ENCODE measurements around the gene MS4A18.

DNA sequence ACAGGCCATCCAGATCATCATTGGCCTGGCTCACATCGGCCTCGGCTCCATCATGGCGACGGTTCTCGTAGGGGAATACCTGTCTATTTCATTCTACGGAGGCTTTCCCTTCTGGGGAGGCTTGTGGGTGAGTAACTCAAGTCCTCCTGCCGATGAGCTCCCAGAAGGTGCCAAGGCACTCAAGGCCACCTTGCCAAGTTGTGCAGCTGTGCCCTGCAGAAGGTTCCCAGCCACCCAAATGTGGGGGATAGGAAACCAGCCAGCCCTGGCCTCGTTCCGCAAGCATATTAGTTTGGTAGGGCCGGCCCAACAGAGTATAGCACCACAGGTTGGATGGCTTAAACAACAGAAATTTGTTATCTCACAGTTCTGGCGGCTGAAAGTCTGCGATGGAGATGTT, 21.1 kb upstream of the MS4A18 start:
- TF ChIP-seq, protein P1, sequence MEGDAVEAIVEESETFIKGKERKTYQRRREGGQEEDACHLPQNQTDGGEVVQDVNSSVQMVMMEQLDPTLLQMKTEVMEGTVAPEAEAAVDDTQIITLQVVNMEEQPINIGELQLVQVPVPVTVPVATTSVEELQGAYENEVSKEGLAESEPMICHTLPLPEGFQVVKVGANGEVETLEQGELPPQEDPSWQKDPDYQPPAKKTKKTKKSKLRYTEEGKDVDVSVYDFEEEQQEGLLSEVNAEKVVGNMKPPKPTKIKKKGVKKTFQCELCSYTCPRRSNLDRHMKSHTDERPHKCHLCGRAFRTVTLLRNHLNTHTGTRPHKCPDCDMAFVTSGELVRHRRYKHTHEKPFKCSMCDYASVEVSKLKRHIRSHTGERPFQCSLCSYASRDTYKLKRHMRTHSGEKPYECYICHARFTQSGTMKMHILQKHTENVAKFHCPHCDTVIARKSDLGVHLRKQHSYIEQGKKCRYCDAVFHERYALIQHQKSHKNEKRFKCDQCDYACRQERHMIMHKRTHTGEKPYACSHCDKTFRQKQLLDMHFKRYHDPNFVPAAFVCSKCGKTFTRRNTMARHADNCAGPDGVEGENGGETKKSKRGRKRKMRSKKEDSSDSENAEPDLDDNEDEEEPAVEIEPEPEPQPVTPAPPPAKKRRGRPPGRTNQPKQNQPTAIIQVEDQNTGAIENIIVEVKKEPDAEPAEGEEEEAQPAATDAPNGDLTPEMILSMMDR (conservative IDR thresholded peaks at IDR 0.05): no peak
- TF ChIP-seq ZFX (IDR thresholded peaks at IDR 0.05): no peak
